ENCODE data around the gene TPM2.

The TPM2 gene

DNA sequence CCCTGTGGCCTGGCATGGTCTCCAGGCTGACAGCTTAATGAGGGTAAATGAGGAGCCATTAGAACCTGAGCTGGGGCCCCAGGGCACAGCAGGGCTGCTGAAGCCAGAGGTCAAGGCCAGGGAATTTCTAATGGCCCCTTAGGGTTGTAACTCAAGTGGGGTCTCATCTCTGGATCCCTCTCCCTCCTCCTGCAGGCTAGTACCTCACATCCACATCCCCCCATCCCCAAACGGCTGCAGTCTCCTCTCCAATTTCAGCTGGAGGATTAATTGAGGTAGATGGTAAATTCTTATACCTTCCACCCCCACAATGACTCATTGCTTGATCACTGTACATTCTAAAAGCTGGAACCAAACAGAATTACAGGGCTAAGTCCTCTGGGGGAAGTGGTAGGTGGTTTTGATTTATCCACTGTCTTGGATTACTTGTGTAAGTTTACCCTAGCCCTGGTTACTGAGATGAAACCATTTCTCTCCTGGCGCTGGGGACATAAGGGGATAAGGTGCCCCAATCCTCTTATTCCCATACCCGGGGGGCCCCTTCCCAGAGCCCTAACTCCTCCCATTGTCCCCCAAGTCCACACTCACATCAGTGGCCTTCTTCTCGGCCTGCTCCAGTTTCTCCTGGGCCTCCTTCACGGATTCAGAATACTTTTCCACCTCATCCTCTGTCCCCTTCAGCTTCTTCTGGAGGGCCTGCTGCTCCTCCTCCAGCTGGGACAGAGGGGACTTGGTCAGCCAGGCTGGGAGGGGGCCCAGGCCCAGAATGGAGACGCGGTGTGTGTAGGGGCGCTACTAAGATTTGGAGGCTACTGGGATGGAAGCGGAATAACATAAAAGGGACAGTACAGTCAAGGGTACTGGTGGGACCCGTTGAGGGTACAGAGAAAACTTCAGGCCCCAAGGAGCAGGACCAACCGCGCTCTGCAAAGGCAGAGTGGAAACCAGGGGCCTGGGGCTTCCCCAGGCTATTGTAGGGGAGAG is 875 bp downstream of the TPM2 start:
- Histone ChIP-seq H3K36me3 (no peaks in the 10 kb centered on the region), H3K4me1 (no peaks in the 10 kb centered on the region; the same call in 1 of the 2 replicates), H3K27me3 (no peaks in the 10 kb centered on the region), H3K4me3 (ENCODE audit: low read depth, low read length) (no peak overlapping the region), H3K9me3 (no peaks in the 10 kb centered on the region)
- no peak for TF ChIP-seq CTCF (IDR thresholded peaks at IDR 0.05; ENCODE audit: low read depth, low read length)
- no peak for DNase-seq

- no peak for DNase-seq
- TF ChIP-seq CTCF (IDR thresholded peaks at IDR 0.05; ENCODE audit: low read depth, low read length) = no peak
- Histone ChIP-seq H3K27me3 (no peaks in the 10 kb centered on the region), H3K36me3 (no peaks in the 10 kb centered on the region), H3K4me1 (no peaks in the 10 kb centered on the region; the same call in 1 of the 2 replicates), H3K4me3 (ENCODE audit: low read depth, low read length) (no peak overlapping the region), H3K9me3 (no peaks in the 10 kb centered on the region)
Measured at GRCh38 chr9:35687972-35688557, 1.7 kb downstream of the TPM2 start.

- Histone ChIP-seq H3K27me3 (no peaks in the 10 kb centered on the region), H3K4me1 (no peaks in the 10 kb centered on the region; the same call in 1 of the 2 replicates), H3K9me3 (no peaks in the 10 kb centered on the region), H3K36me3 (no peaks in the 10 kb centered on the region), H3K4me3 (ENCODE audit: low read depth, low read length) (no peak overlapping the region)
- no peak for DNase-seq
- no peak for TF ChIP-seq CTCF (IDR thresholded peaks at IDR 0.05; ENCODE audit: low read depth, low read length)
Measured at GRCh38 chr9:35687306-35687705, 2.4 kb downstream of the TPM2 start.

- TF ChIP-seq CTCF (IDR thresholded peaks at IDR 0.05; ENCODE audit: low read depth, low read length) = no peak
- no peak for DNase-seq
- Histone ChIP-seq H3K4me3 (ENCODE audit: low read depth, low read length) (no peak overlapping the region), H3K36me3 (no peaks in the 10 kb centered on the region), H3K4me1 (no peaks in the 10 kb centered on the region; the same call in 1 of the 2 replicates), H3K27me3 (no peaks in the 10 kb centered on the region), H3K9me3 (no peaks in the 10 kb centered on the region)
Measured at GRCh38 chr9:35686222-35687203, 3.2 kb downstream of the TPM2 start.

DNA sequence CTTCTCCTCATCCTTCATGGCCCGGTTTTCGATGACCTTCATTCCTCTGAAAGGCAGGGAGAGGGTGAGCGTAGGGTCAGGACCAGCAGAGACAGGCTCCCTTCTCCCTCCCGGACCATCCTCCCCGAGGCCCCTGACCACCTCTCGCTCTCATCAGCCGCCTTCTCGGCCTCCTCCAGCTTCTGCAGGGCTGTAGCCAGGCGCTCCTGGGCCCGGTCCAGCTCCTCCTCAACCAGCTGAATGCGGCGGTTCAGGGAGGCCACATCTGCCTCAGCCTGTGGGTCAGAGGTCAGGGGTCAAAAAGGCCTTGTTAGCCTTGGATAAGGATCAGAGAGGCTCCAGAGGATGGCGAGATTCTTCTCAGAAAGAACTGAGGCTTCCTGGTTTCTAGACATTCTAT is 4.2 kb downstream of the TPM2 start:
- Histone ChIP-seq H3K36me3 (no peaks in the 10 kb centered on the region), H3K4me3 (ENCODE audit: low read depth, low read length) (no peak overlapping the region), H3K9me3 (no peaks in the 10 kb centered on the region), H3K4me1 (peaks cover 2% of the 10 kb centered on the region; the same call in 1 of the 2 replicates), H3K27me3 (no peaks in the 10 kb centered on the region)
- DNase-seq = no peak
- TF ChIP-seq CTCF (IDR thresholded peaks at IDR 0.05; ENCODE audit: low read depth, low read length) = no peak

All from BE2C (cell line).